A549 (cell line): ENCODE data around the gene EBF4.

Experiments used
- CBX2 ChIP-seq: fragments of 200-600 bp; sonication (generic); IDR thresholded peaks from 2 replicates; pipeline ENCODE4 v1.6.1; 2016; ENCODE audit warnings: low read depth, mild to moderate bottlenecking, borderline replicate concordance
- EP300 ChIP-seq, 2 experiments: fragments of >200 bp; sonication (Bioruptor Twin); formaldehyde crosslinking; IDR thresholded peaks; 2 replicates in 1 of 2; 3 replicates in 1 of 2; pipeline ENCODE4 v1.6.1; 2016 to 2017
- ESRRA ChIP-seq: fragments of 150-350 bp; IDR thresholded peaks from 2 replicates; pipeline ENCODE4 v1.6.1; 2014; ENCODE audit warnings: mild to moderate bottlenecking, low read length, borderline replicate concordance
- HDAC2 ChIP-seq: fragments of 200-600 bp; sonication (generic); IDR thresholded peaks from 2 replicates; pipeline ENCODE4 v1.6.1; 2016
- NPAS2 ChIP-seq: fragments of 250-450 bp; sonication (Bioruptor Pico); IDR thresholded peaks from 2 replicates; pipeline ENCODE4 v1.8.0; 2022; ENCODE audit warnings: mild to moderate bottlenecking, moderate library complexity, borderline replicate concordance
- RAD21 ChIP-seq, 2 experiments: fragments of >200 bp in 1 of 2; sonication (Bioruptor Twin) in 1 of 2; formaldehyde crosslinking in 1 of 2; IDR thresholded peaks in 1 of 2; conservative IDR thresholded peaks in 1 of 2; 2 replicates in 1 of 2; 3 replicates in 1 of 2; pipeline ENCODE4 v1.6.1; 2012 to 2018; ENCODE audit warnings: inconsistent platforms in 1 of 2

DNA sequence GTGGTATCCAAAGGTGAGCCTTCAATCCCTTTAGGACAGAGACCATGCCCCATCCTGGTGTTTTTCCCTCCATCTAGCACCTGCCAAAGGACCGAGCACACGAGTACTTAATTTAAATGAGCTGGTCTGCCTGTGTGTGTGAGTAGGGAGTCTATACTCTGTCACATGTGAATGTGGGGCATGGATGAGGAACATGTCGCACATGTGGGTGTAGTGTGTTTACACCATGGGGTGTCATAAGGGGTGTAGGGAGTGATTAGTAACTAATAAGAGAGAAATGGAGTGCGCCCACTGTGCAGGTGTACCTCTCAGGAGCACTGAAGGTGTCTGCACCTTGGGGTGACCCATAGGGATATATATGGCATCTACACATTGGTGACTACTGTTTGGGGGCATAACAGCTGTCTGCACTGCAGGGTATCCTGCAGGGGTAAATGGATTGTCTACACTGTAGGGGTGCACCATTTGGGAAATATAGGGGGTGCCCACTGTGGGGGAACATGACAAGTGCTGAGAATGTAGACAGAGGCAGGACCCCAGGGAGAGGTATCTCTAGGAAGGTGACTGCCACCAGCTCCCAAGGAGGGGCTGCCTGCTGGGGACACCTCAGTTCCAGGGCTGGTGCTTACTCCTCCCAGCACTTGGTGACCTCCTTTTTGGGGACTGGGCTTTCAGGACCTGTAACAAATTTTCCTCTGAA lies 53.5 kb downstream of the EBF4 start:
- TF ChIP-seq ESRRA (no peak), HDAC2 (no peak), CBX2 (no peak), NPAS2 (CRISPR knock-in tag) (no peak), EP300 (IDR thresholded peaks at IDR 0.05) (no peak), RAD21 (conservative IDR thresholded peaks at IDR 0.05 in 1 of 2, IDR thresholded peaks at IDR 0.05 in 1 of 2) (no peak)
